B cell (primary cell): ENCODE results near the gene GTF2H4. TPM values are rescaled to one million over a fixed set of nuclear protein-coding genes. Genes with fewer than 3 reads are reported as not detected.
A peak's percentile ranks its signal among the peaks of the same experiment; 100 is the strongest.

Experiments used
- ATAC-seq: fragments of 200-7000 bp; cut with Tn5 transposase; one replicate; pipeline ENCODE4 v1.10.0; 2021; ENCODE audit warnings: low read depth, mild to moderate bottlenecking, moderate number of reproducible peaks, moderate library complexity
- CTCF ChIA-PET: fragments of 350-600 bp; sonication (Branson Sonifier 250); formaldehyde crosslinking; loops from one replicate; lab custom pipeline; 2021; ENCODE audit warnings: antibody characterized with exemption, inconsistent platforms; lab: Charles Lee
- POLR2A ChIA-PET: fragments of 350-600 bp; sonication (Branson Sonifier 250); formaldehyde crosslinking; loops from one replicate; lab custom pipeline; 2021; ENCODE audit warnings: antibody characterized with exemption; lab: Charles Lee
- DNase-seq: peaks from one replicate; pipeline ENCODE4 v3.0.0; 2013
- H2AFZ ChIP-seq: 2 replicates; pipeline ENCODE4 v1.6.1; 2012; ENCODE audit warnings: mild to moderate bottlenecking, low read depth, low read length; ENCODE audit not compliant: insufficient read depth, poor library complexity, severe bottlenecking
- H3K27ac ChIP-seq, 2 donors: 1 replicate in 1 of 2; 2 replicates in 1 of 2; pipeline ENCODE4 v1.5.1; 2012 to 2013; ENCODE audit warnings: low read length in 2 of 2, mild to moderate bottlenecking in 2 of 2, moderate library complexity in 1 of 2
- H3K27me3 ChIP-seq, 4 experiments: fragments of 200-600 bp in 1 of 4; sonication (generic) in 1 of 4; replicated peaks in 1 of 4; 1 replicate in 2 of 4; 2 replicates in 2 of 4; pipeline versions ENCODE4 v1.6.1 to v1.7.0; 2013 to 2016; ENCODE audit warnings: low read length in 3 of 4, mild to moderate bottlenecking in 2 of 4, mixed read lengths in 1 of 4, moderate library complexity in 1 of 4; ENCODE audit not compliant: insufficient read depth in 4 of 4, control insufficient read depth in 3 of 4; ENCODE audit errors: control extremely low read depth in 1 of 4
- H3K36me3 ChIP-seq, 2 experiments: replicated peaks in 1 of 2; 1 replicate in 1 of 2; 2 replicates in 1 of 2; pipeline versions ENCODE4 v1.6.1 to v1.7.1; 2013; ENCODE audit warnings: low read length in 1 of 2; ENCODE audit not compliant: insufficient read depth in 2 of 2, control insufficient read depth in 1 of 2; ENCODE audit errors: control extremely low read depth in 1 of 2, extremely low read depth in 1 of 2
- H3K4me1 ChIP-seq, 2 donors: fragments of 200-600 bp in 1 of 2; sonication (generic) in 1 of 2; 1 replicate in 1 of 2; 2 replicates in 1 of 2; pipeline versions ENCODE4 v1.5.1 to v1.6.1; 2013 to 2017; ENCODE audit warnings: low read length in 2 of 2; ENCODE audit not compliant: control insufficient read depth in 2 of 2, insufficient read depth in 2 of 2
- H3K4me2 ChIP-seq: replicated peaks from 2 replicates; pipeline ENCODE3; 2012; ENCODE audit warnings: mild to moderate bottlenecking, low read depth, low read length; ENCODE audit not compliant: poor library complexity, severe bottlenecking
- H3K4me3 ChIP-seq, 5 experiments: fragments of 200-600 bp in 1 of 5; sonication (generic) in 1 of 5; 1 replicate in 3 of 5; 2 replicates in 2 of 5; pipeline versions ENCODE4 v1.5.1 to v1.7.0; 2011 to 2016; ENCODE audit warnings: low read length in 4 of 5, mild to moderate bottlenecking in 4 of 5, low read depth in 2 of 5, control low read depth in 1 of 5, moderate library complexity in 1 of 5; ENCODE audit not compliant: insufficient read depth in 1 of 5; ENCODE audit errors: control extremely low read depth in 1 of 5, extremely low read depth in 1 of 5
- H3K79me2 ChIP-seq: fragments of 200-600 bp; sonication (generic); one replicate; pipeline ENCODE4 v1.6.0; 2016; ENCODE audit warnings: low read length; ENCODE audit not compliant: control insufficient read depth, insufficient read depth
- H3K9ac ChIP-seq: fragments of 200-600 bp; sonication (generic); 2 replicates; pipeline ENCODE4 v1.6.1; 2017; ENCODE audit warnings: mild to moderate bottlenecking, low read length, moderate library complexity
- H3K9me3 ChIP-seq, 3 donors: one replicate each; pipeline versions ENCODE4 v1.6.1 to v1.7.1; 2013; ENCODE audit warnings: low read length in 2 of 3; ENCODE audit not compliant: control insufficient read depth in 2 of 3, insufficient read depth in 1 of 3; ENCODE audit errors: control extremely low read depth in 1 of 3
- H4K20me1 ChIP-seq: 2 replicates; pipeline ENCODE4 v1.6.0; 2012; ENCODE audit warnings: mild to moderate bottlenecking, low read length; ENCODE audit not compliant: insufficient read depth, control insufficient read depth, poor library complexity, severe bottlenecking
- H3K27ac Mint-ChIP-seq: one replicate; pipeline ENCODE4 v1.8.0; 2021; ENCODE audit warnings: mixed read lengths
- H3K27me3 Mint-ChIP-seq: one replicate; pipeline ENCODE4 v1.8.0; 2021; ENCODE audit warnings: mixed read lengths
- H3K4me1 Mint-ChIP-seq: one replicate; pipeline ENCODE4 v1.8.0; 2021; ENCODE audit warnings: mixed read lengths
- H3K4me3 Mint-ChIP-seq: one replicate; pipeline ENCODE4 v1.8.0; 2021; ENCODE audit warnings: mixed read lengths
- H3K9me3 Mint-ChIP-seq: one replicate; pipeline ENCODE4 v1.8.0; 2022; ENCODE audit warnings: mixed read lengths; ENCODE audit not compliant: insufficient read depth
- EZH2 ChIP-seq: IDR thresholded peaks from 2 replicates; pipeline ENCODE4 v1.6.1; 2012; ENCODE audit warnings: borderline replicate concordance, low read depth, mild to moderate bottlenecking, moderate library complexity, low read length; ENCODE audit not compliant: insufficient read depth, poor library complexity, severe bottlenecking
- WGBS: methylation state at CpG from one replicate; pipeline ENCODE4 v1.1.5; 2013; ENCODE audit warnings: missing lambda C conversion rate; ENCODE audit not compliant: insufficient coverage; 5-methylcytosine and 5-hydroxymethylcytosine counted together
- intact Hi-C: fragments of 100-400 bp; cut with micrococcal nuclease; formaldehyde crosslinking; loops from one replicate; pipeline ENCODE4 v1.10.0; 2022
- polyA plus RNA-seq: library from polyadenylated mRNA; depleted of rRNA; stranded (reverse); fragments of >200 nt; gene quantifications from 2 replicates; pipeline ENCODE4 v1.2.3, GENCODE V29; 2012
- total RNA-seq, 2 donors: library from RNA; stranded (reverse); fragments of 120-200 nt in 1 of 2; gene quantifications; 1 replicate in 1 of 2; 2 replicates in 1 of 2; pipeline versions ENCODE4 v1.2.3 to v1.2.4, GENCODE V29; 2013 to 2022
- TF ChIP-seq, protein P1 (sequence below): fragments of 200-600 bp; IDR thresholded peaks from one replicate; pipeline ENCODE4 v1.8.0; 2022; ENCODE audit warnings: antibody characterized with exemption, mild to moderate bottlenecking

Gene GTF2H4
- total and polyA plus RNA-seq, 2 donors (not counting 1 experiment from before 2014, with no cell fraction given): 30.2 to 38.4 TPM

DNA sequence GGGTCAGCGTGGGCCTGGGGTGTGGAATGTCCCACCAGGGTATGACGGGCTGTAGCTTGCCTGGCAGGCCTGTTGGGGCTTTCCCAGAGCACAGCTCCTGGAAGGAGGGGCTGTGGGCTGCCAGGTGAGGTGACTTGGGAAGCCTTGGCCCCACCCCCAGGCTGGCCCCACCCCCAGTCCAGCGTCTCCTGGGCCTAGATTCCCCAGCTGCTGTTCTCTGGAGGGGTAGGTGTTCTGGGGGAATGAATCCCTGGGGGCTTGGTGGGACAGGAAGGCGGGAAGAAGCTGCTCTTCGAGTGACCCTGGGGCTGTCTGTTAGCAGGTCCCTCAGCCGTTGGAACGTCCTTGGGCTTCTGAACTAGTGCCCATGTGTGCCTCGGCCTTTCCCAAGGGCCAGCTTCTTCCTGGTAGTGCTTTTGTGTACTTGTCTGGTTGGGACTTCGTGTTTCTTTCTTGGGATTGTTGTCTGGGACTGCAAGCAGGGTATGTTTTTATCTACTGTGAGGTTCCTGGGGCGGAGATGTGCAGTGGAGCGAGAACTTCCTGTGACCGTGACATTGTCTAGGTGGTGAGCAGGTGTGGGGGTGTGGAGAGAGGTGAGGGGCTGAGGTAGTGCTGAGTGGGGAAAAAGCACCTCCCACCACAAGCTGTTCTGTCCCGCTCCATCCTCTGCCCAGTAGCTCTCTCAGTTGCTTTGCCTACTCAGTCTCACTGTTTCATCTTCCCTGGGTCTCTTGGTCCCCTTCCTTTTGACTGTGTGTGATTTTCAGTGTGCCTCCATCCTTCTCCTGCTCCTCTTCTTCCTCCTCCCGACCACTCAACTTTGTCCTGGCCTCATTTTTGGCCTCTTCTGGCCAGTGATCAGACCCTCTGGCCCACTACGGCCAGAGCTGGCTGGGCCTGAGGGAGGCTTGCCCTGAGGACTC, 25.0 kb upstream of the GTF2H4 start:
- Histone ChIP-seq H3K4me3 (peak overlapping the region in 4 of 5 experiments; percentile 41 to 65 (median 60)), H3K4me2 (peak overlapping the region; percentile 77), H4K20me1 (peaks cover 14% of the 10 kb centered on the region), H3K36me3 (no peaks in the 10 kb centered on the region), H3K9ac (peak overlapping the region; percentile 61), H3K27me3 (no peaks in the 10 kb centered on the region), H3K9me3 (no peaks in the 10 kb centered on the region), H2AFZ (peak overlapping the region; percentile 78), H3K27ac (peak overlapping the region; percentile 66 to 81), H3K79me2 (peaks cover 31% of the 10 kb centered on the region), H3K4me1 (peaks cover 54 to 56% of the 10 kb centered on the region in 2 donors)
- DNase-seq: peak; percentile 82
- no peak for TF ChIP-seq EZH2
- TF ChIP-seq, protein P1, sequence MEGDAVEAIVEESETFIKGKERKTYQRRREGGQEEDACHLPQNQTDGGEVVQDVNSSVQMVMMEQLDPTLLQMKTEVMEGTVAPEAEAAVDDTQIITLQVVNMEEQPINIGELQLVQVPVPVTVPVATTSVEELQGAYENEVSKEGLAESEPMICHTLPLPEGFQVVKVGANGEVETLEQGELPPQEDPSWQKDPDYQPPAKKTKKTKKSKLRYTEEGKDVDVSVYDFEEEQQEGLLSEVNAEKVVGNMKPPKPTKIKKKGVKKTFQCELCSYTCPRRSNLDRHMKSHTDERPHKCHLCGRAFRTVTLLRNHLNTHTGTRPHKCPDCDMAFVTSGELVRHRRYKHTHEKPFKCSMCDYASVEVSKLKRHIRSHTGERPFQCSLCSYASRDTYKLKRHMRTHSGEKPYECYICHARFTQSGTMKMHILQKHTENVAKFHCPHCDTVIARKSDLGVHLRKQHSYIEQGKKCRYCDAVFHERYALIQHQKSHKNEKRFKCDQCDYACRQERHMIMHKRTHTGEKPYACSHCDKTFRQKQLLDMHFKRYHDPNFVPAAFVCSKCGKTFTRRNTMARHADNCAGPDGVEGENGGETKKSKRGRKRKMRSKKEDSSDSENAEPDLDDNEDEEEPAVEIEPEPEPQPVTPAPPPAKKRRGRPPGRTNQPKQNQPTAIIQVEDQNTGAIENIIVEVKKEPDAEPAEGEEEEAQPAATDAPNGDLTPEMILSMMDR: no peak
- CTCF ChIA-PET: interaction anchor here (0.7 to 5.1 kb wide), 9 partner anchors 11 to 285 kb away, joined by 3 to 26 read pairs (median 4); partner anchors contain the start of genes GTF2H4 and VARS2
- no peaks in the 10 kb centered on the region for H3K27me3 Mint-ChIP-seq
- POLR2A ChIA-PET: interaction anchor here (0.5 to 3.3 kb wide), 5 partner anchors 8 to 557 kb away, joined by 4 to 18 read pairs (median 4); partner anchors contain the start of genes GTF2H4 and VARS2
- no peaks in the 10 kb centered on the region for H3K9me3 Mint-ChIP-seq
- intact Hi-C loops: no loop called here
- peak; percentile 66 for ATAC-seq
- peak overlapping the region; percentile 82 for H3K4me3 Mint-ChIP-seq
- peaks cover 68% of the 10 kb centered on the region for H3K4me1 Mint-ChIP-seq
- 36% methylated on average over 14 of the region's 15 CpGs for WGBS
- peak overlapping the region; percentile 90 for H3K27ac Mint-ChIP-seq
